Measurements from ENCODE around the gene COQ8A. TPM values are rescaled to one million over a fixed set of nuclear protein-coding genes. Genes with fewer than 3 reads are reported as not detected.
"Not testable (repeated sequence)": the region's sequence is repeated elsewhere in the genome, so short reads cannot be mapped to it uniquely, and the experiment has no call there.

The COQ8A gene
- total RNA-seq, 4 donors from 2014 or later = 53.4 to 97.5 (median 72.7) TPM

GRCh38 chr1:226915672-226915995 is 24.5 kb upstream of the COQ8A start:
- 62 to 68% methylated on average over 3 of the region's 3 CpGs for WGBS, 2 donors
- intact Hi-C loops (cut with DNase I; ENCODE audit: low total_unique reads) = no loop called here
- no peak overlapping the region for H3K4me3 ChIP-seq (ENCODE audit: low read depth, poor library complexity, severe bottlenecking)
- DNase-seq (ENCODE audit: low spot score in 2 of 2) = no peak
- no peak for TF ChIP-seq POLR2A (IDR thresholded peaks at IDR 0.05)
- no peak for TF ChIP-seq CTCF (IDR thresholded peaks at IDR 0.05)

- no peak overlapping the region for H3K4me3 ChIP-seq (ENCODE audit: low read depth, poor library complexity, severe bottlenecking)
- intact Hi-C loops (cut with DNase I; ENCODE audit: low total_unique reads) = no loop called here
- WGBS, 2 donors = 84 to 91% methylated on average over 2 of the region's 2 CpGs
- no peak for DNase-seq (ENCODE audit: low spot score in 2 of 2)
- TF ChIP-seq CTCF (IDR thresholded peaks at IDR 0.05) (no peak), POLR2A (IDR thresholded peaks at IDR 0.05) (no peak)
Measured at GRCh38 chr1:226916497-226916896, 23.6 kb upstream of the COQ8A start.

GRCh38 chr1:226919587-226919986 is 20.5 kb upstream of the COQ8A start:
- no peak overlapping the region for H3K4me3 ChIP-seq (ENCODE audit: low read depth, poor library complexity, severe bottlenecking)
- 94 to 95% methylated on average over 5 of the region's 5 CpGs for WGBS, 2 donors
- TF ChIP-seq CTCF (IDR thresholded peaks at IDR 0.05) (no peak), POLR2A (IDR thresholded peaks at IDR 0.05) (no peak)

GRCh38 chr1:226919995-226920394 is 20.1 kb upstream of the COQ8A start:
- no peak for DNase-seq (ENCODE audit: low spot score in 2 of 2)
- 83 to 95% methylated on average over 1 of the region's 1 CpG for WGBS, 2 donors
- intact Hi-C loops (cut with DNase I; ENCODE audit: low total_unique reads) = no loop called here
- H3K4me3 ChIP-seq (ENCODE audit: low read depth, poor library complexity, severe bottlenecking) = no peak overlapping the region
- TF ChIP-seq CTCF (IDR thresholded peaks at IDR 0.05) (no peak), POLR2A (IDR thresholded peaks at IDR 0.05) (no peak)

More at GRCh38 chr1:226919587-226919986, 20.5 kb upstream of the COQ8A start:
- no peak for DNase-seq (ENCODE audit: low spot score in 2 of 2)
- intact Hi-C loops (cut with DNase I; ENCODE audit: low total_unique reads) = no loop called here

GRCh38 chr1:226920446-226920894 is 19.6 kb upstream of the COQ8A start:
- WGBS, 2 donors = 56 to 84% methylated on average over 2 of the region's 2 CpGs
- H3K4me3 ChIP-seq (ENCODE audit: low read depth, poor library complexity, severe bottlenecking) = no peak overlapping the region
- intact Hi-C loops (cut with DNase I; ENCODE audit: low total_unique reads) = no loop called here
- DNase-seq (ENCODE audit: low spot score in 2 of 2) = no peak
- TF ChIP-seq CTCF (IDR thresholded peaks at IDR 0.05) (no peak), POLR2A (IDR thresholded peaks at IDR 0.05) (no peak)

- DNase-seq (ENCODE audit: low spot score in 2 of 2) = no peak
- no peak overlapping the region for H3K4me3 ChIP-seq (ENCODE audit: low read depth, poor library complexity, severe bottlenecking)
- 72 to 83% methylated on average over 5 of the region's 5 CpGs for WGBS, 2 donors
- TF ChIP-seq CTCF (IDR thresholded peaks at IDR 0.05) (no peak), POLR2A (IDR thresholded peaks at IDR 0.05) (no peak)
- intact Hi-C loops (cut with DNase I; ENCODE audit: low total_unique reads) = no loop called here
Measured at GRCh38 chr1:226921504-226921903, 18.6 kb upstream of the COQ8A start.

GRCh38 chr1:226929260-226930111 is 10.6 kb upstream of the COQ8A start:
- WGBS, 2 donors = 90 to 94% methylated on average over 5 of the region's 5 CpGs
- DNase-seq (ENCODE audit: low spot score in 2 of 2); H3K4me3 ChIP-seq (ENCODE audit: low read depth, poor library complexity, severe bottlenecking); intact Hi-C loops (cut with DNase I; ENCODE audit: low total_unique reads): not testable (repeated sequence)

Data from lower leg skin (tissue), 4 donors.